ENCODE measurements around the gene PIP4K2C.
A peak's percentile ranks its signal among the peaks of the same experiment; 100 is the strongest.
"Not testable (repeated sequence)": the region's sequence is repeated elsewhere in the genome, so short reads cannot be mapped to it uniquely, and the experiment has no call there.

The PIP4K2C gene

DNA sequence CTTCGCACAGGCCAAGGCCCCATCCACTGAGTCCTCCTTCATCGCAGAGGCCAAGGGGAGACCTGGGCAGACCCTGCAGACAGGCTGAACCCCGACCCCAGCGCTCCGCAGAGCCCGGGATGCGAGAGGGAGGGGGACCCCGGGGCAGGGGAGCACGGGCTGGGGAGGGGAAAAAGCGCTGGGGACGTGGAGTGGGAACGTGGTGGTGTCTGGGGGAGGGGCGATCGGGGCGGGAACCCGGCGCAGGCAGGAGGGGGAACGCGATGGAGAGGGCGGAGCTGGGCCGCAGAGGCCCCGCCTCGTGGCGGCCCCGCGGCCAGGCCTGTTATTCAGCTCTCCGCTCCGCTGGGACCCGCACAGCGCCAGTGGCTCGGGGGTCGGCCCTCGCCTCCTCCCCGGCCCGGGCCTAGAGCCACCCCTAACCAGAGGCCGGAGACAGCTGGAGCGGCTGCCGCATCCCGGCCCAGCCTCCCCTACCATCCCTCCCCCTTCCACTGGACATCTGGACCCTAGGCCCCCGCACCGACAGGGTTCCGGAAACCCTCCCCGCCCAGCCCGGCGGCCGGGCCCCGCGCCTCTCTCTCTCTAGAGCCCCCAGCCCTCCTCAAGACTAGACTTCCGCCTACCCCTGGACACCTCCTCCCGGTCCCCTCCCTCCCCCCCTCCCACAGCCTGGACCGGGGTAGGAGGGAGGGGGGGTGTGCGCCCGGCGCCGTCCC, 20.3 kb downstream of the PIP4K2C start, which contains the start of gene ARHGEF25:
Gene ARHGEF25 (plus strand): TSS at position 328 of the 719 bp plus-strand sequence. CDS start 460 bp downstream, outside the sequence.
- DNase-seq: peak; percentile 91

DNA sequence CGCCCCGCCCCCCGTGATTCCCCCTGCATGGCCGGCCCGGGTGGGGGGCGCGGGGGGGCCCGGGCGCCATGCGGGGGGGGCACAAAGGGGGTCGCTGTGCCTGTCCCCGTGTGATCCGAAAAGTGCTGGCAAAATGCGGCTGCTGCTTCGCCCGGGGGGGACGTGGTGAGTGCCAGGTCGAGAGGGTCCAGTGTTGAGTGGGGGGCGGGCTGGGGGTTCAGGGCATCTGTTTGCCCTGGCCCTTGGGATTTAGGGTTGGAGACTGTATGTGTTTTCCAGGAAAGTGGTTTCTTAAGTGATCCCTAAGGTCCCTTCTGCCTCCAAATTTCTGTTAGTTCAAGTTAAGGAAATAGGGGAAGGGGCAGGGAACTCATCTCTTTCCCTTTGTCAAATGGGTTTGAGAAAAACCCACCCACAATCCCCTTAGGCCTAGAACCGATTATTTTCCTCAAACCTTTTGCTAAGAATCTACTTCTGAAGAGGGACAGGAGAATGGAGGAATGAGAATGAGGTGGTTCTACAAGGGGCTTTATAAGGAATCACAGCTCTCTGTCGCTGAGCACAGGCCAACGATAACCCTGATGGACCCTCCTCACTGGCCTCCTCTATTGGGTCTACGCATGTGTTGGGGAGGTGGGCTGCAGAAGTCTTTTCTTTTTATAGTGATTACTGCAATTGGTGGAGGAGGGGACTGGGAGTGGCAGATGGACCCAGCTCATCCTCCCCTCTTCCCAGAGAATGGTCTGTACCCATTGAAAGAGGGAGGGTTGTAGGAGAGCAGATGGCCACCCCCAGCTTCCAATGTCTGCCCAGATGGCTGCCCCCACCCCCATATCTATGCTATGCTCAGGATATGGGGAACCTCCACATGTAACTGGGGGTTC, 21.1 kb downstream of the PIP4K2C start:
- no peak for DNase-seq

DNA sequence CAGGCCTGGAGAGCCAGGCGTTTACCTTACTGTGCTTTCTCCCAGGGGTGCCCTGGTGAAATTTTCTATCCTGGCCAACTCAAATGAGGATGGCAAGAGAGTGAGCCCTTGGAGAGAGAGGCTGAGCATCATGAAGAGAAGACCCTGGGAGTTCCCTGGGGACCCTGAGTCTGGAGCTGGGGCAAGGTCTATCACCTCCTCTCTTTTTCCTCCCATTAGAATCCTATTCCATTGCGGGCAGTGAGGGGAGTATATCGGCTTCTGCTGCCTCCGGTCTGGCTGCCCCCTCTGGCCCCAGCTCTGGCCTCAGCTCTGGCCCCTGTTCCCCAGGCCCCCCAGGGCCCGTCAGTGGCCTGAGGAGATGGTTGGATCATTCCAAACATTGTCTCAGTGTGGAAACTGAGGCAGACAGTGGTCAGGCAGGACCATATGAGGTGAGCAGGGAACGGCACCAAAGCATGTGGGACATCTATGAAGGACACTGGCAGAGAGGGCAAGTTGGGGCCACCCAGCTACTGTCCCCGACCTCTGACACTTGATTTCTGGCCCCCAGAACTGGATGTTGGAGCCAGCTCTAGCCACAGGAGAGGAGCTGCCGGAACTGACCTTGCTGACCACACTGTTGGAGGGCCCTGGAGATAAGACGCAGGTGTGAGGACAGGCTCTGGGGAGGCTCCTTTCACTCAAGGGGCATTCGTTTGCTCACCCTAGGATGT, 21.9 kb downstream of the PIP4K2C start:
- DNase-seq: no peak

DNA sequence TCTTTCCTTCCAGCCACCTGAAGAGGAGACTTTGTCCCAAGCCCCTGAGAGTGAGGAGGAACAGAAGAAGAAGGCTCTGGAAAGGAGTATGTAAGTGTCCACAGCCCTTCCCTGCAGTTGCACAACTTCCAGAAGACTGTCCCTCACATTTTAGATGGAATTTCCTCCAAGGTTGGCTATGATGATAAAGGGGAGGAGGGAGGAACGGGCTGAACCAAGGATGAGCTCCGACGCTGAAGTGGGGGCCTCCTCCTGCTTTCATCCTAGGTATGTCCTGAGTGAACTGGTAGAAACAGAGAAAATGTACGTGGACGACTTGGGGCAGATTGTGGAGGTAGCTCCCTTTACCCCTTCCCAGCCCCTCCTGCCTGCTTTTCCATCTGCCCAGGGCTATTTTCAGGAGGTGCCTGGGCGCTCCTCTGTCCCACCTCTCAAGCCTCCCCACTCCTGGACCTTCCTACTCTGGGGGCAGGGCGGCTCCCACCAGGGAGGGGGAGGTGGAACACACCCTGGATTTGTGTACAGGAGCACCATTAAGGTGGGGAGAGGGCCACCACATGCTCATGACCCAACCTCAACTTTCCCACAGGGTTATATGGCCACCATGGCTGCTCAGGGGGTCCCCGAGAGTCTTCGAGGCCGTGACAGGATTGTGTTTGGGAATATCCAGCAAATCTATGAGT, 22.6 kb downstream of the PIP4K2C start:
- DNase-seq: no peak

DNA sequence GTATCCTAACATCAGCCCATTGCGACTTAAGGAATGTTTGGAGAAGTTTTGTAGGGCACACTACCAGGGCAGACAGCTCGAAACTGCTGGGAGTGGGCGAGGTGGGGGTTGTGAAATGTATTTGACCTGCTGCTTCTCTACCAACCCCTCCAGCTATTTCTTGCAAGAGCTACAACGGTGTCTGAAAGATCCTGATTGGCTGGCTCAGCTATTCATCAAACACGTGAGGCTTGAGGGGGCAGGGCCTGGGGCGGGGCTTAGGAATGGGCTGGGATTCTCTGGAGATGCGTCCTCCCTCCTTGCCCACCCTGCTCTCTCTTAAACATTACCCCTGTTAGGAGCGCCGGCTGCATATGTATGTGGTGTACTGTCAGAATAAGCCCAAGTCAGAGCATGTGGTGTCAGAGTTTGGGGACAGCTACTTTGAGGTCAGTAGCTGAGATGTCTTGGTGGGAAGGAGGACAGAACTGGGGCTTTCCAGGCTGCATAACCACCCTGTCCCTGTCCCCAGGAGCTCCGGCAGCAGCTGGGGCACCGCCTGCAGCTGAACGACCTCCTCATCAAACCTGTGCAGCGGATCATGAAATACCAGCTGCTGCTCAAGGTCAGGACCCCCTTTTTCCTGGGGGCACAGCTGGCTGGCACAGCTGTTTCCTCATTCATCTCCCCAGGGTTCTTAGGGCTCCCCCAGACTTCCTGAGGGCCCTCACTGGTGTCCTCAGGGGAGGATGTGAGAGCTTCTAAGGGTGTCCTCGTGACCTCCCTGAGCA, 23.4 kb downstream of the PIP4K2C start:
- no peak for DNase-seq

DNA sequence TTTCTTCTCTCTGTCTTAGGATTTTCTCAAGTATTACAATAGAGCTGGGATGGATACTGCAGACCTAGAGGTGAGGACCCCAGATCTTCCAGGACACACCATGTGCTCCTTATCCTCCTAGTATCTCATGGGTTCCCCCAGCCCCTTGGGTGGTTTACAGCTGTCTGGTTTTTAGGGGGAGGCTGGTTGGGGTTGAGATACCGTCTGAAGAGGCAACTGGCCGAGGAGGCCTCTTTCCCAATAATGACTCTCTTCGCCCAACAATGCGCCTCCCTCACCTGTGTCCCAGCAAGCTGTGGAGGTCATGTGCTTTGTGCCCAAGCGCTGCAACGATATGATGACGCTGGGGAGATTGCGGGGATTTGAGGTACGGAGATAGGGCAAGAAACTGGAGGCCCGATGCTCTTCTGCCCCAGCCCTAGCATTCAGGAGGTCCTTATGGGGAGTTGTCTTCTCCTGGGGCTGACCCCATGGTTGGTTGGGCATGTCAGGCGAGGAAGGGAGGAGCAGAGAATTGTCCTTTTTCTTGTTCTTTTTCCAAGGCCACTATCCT, 24.0 kb downstream of the PIP4K2C start:
- DNase-seq: no peak

DNA sequence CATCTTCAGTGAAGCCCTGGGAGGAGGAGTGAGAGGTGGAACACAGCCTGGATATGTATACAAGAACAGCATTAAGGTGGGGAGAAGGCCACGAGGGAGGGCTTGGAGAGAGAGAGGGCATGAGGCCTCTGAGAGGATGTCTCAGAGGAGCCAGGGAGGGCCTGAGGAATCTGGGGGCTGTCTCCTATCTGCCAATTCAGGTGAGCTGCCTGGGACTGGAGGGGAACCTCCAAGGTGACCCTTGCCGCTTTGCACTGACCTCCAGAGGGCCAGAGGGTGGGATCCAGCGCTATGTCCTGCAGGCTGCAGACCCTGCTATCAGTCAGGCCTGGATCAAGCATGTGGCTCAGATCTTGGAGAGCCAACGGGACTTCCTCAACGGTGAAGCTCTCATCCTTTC, 24.6 kb downstream of the PIP4K2C start:
- no peak for DNase-seq

DNA sequence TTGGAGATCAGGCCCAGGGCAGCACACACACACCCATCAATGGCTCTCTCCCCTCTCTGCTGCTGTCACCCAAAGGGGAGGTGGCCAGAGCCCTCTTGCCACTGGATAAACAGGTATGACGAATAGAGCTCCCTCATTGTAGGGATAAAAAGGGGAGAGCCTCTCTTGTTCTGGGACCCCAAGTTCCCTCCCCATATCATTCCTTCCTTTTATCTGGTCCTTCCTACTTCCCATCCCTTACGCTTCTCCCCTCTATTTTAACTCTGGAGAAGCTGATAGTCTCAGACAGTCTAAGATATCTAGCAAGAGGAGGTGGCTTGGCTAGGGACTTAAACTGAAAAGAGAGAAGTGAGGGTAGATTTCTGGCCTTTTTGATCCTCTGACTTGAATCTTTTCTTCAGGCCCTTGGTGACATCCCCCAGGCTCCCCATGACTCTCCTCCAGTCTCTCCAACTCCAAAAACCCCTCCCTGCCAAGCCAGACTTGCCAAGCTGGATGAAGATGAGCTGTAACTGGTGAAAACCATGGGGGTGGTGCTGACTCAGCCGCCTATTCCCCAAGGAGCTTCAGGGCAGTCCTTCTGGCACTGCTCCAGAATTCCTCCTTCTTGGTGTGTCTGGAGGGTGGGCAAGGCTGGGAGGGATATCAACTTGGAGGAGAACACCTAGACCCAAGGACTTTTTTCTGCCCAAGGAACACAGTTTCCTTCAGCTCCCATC, 25.6 kb downstream of the PIP4K2C start:
- DNase-seq: no peak

DNA sequence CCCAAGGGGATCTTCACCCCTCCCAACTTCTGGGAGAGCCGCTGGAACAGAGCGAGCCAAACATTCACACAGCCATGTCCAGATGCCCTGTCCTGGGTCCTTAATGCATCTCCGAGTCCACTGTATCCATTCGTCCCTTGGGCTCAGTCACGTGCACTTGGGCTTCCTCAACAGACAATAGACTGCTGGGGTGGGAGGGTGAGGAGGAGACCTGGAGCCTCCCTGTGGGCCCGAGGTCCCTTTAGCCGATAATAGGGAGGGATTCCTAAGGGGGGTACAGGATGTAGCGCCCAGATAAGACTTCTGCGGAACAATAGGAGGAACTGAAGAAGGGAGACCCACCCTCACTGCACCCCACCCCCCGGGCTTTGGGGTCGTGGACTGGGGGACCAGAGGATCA, 26.9 kb downstream of the PIP4K2C start:
- no peak for DNase-seq

DNA sequence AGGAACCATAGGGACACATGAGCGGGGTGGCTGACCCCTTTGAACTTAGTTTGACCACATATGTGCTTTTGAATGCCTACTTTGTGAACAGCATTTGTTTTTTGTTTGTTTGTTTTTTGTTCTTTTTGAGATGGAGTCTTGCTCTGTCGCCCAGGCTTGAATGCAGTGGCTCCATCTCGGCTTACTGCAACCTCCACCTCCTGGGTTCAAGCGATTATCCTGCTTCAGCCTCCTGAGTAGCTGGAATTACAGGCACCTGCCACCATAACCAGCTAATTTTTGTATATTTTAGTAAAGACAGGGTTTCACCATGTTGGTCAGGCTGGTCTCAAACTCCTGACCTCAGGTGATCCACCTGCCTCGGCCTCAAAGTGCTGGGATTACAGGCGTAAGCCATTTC, 27.4 kb downstream of the PIP4K2C start:
- not testable (repeated sequence) for DNase-seq

DNA sequence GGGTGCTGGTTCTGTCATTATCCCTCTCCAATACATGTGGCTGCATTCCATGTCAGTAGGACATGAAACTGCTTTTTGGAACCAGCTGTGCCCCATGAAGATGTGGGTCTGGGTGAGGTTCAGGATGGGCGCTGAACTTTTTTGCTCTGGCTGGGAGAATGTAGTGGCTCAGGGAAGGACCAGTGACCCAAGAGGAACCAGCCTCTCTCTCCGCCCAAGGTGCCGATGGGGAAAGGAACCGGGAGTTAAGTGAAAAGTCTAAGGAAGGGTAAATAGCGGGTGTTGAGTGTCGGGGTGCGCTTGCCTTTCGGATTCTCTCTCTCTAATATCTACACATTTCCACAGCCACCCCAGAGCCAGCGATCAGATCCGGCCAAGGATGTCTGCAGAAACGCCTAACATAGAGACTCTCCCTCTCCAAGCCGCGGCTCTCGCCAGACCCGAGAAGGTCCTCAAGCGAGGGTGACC, 28.0 kb downstream of the PIP4K2C start:
- DNase-seq: no peak

DNA sequence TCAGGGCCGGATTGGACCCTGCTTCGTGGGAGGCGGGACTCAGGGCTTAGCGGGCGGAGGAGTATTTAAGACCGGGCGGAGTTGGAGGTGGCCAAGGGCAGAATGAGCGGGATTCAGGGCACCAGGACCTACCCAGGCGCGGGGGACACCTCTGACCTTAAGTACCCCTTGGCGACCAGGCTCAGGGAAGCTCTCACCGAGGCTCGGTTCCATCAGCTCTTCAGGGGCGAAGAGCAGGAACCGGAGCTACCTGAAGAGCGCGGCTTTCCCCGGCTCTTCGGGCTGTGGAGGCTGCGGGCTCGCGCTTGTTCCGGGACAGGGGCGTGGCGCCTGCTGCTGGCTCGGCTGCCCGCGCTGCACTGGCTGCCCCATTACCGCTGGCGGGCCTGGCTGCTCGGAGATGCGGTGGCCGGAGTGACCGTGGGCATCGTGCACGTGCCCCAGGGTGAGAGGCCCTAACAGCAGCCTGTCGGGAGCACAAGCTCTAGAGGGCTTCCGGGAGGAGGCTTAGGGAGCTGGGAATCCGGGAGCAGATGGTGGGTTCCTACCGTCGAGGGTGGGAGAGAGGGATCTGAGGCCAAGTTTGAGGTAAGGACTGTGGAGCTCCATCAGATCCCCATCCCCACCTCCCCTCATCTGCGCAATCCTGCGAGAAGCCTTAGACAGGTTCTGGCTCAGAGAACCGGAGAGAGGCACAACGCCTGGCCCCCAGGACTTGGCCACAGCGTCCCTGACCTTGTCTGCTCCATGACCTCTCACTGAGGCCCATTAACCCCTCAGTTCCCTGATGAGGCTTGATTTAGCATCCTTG, 28.6 kb downstream of the PIP4K2C start:
- no peak for DNase-seq

DNA sequence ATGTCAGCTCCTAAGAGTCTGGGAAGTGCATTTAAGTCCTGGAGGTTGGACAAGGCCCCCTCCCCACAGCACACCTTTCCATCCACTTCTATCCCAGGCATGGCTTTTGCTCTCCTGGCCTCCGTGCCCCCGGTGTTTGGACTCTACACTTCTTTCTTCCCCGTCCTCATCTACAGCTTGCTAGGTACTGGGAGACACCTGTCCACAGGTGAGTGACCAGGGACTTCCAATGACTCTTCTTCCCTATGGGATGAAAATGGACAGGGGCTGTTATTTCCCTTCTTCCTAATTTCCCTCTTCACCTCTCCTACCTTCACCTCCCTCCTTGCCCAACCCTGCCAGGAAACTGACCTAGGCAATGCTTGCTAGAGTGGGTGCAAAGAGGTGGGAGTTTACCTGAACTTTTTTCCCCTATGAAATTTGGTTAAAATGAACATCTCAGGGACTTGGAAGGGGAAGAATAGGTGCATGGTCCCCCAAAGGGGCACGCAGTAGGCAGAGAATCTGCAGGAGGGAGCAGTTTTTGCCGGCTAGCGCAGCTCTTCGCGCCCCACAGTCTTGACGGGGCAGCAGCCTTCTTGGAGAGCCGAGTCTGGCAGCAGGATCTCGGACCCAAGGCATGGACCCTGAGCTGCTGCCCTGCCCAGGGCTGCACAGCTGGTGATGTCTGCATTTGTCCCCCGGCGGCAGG, 29.4 kb downstream of the PIP4K2C start:
- no peak for DNase-seq

DNA sequence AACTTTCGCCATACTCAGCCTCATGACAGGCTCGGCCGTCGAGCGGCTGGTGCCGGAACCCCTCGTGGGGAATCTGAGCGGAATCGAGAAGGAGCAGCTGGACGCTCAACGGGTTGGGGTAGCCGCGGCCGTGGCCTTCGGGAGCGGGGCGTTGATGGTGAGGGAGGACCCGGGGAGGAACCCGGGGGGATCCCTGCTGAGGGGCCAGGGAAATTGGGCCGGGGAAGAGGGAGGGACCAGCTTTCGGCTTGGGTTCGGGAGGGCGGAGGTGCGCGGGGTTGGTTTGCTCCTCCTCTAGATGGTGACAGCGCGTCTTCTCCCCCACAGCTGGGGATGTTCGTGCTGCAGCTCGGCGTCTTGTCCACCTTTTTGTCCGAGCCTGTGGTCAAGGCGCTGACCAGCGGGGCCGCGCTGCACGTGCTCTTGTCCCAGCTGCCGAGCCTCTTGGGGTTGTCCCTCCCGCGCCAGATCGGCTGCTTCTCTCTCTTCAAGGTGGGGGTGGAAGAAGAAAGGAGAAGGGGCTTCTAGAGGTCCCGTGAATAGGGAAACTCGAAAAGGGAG, 30.0 kb downstream of the PIP4K2C start:
- DNase-seq: no peak

DNA sequence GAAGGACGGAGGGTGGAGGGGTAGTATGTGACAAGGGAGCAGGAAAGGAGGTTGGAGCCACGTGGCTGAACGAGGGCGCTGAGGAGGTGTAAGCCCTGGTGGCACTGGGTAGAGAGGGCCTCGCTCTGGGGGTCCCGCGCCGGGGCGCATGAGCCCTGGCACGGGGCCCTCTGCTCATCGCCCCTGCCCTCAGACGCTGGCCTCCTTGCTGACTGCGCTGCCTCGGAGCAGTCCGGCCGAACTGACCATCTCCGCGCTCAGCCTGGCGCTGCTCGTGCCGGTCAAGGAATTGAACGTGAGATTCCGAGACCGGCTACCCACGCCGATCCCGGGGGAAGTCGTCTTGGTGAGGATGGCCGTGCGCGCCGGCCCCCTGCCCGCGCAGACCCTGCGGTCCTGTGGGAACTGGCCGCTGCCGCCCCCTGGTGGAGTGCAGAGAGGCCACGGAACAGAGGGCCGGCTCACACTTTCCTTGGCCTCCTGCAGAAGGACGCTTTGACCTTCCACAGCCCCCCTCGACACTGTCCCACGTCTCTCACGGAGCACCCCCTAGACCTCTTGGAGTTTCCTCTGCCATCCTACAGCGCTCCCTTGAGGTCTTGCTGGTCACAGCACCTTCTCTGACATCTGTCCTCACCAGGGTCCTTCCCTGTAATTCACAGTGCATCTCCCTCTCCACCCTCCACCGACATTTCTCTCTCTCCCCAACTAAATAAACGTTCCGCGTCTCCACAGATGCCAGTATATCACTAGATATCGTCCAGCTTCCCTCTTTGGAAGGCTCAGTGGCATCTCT, 30.7 kb downstream of the PIP4K2C start:
- DNase-seq: peak; percentile 82

DNA sequence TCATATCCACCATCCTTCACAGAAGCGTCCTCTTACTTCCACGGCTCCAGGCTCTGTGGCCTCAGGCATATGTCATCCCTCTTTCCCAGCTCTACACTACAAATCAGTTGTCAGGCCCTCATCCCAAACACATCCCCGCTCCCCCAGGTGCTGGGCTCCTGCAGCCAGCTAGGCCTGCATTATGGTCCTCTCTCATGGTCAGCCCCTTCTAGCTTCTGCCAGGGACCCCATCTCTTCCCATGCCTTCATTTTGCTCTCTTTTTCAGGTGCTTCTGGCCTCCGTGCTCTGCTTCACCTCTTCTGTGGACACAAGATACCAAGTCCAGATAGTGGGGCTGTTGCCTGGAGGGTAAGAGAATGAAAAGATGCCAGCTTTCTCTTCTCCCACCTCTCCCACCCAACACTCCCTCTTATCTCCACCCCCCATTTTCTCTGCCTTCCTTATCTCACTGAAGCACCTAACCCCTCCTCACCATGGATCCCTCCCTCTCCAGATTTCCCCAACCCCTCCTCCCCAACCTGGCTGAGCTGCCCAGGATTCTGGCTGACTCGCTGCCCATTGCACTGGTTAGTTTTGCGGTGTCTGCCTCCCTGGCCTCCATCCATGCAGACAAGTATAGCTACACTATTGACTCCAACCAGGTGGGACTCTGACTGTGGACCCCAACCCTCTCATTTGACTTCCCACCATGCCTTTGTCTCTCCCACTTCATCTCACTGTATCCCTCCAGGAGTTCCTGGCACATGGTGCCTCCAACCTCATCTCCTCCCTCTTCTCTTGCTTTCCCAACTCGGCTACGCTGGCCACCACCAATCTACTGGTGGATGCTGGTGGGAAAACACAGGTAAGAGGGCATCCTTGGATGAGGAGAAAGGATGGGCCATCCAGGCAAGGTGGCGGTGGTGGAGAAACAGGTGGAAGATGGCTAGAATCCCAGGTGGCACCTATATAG, 31.6 kb downstream of the PIP4K2C start:
- DNase-seq: no peak

DNA sequence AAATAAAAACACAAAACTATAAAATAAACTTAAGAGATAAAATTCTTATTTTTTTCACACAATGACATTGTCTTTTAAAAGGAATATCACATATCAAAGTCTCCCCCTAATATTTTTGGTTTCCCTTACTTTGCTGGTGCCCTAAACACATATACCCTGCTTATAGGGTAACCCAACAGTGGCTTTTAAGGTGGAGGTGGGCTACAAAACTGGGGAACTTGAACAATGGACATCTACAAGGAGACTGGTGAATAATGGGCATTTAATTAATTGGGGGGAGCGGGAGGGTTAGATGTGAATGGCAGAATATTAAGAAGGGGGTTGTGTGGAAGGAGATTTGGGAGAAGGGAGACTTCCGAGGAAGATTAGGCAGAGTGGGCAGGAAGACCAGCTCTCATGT, 32.4 kb downstream of the PIP4K2C start:
- no peak for DNase-seq

Measured in right forelimb (tissue), 1 donor.